NCI-H1417 treated with DMSO at 0.1 percent for 48 hours (cell line): ENCODE data around the gene NEIL3.

ENCODE experiments used
- DNase-seq: peaks from one replicate; lab custom pipeline; 2025; lab: John Stamatoyannopoulos, UW

The NEIL3 gene

DNA sequence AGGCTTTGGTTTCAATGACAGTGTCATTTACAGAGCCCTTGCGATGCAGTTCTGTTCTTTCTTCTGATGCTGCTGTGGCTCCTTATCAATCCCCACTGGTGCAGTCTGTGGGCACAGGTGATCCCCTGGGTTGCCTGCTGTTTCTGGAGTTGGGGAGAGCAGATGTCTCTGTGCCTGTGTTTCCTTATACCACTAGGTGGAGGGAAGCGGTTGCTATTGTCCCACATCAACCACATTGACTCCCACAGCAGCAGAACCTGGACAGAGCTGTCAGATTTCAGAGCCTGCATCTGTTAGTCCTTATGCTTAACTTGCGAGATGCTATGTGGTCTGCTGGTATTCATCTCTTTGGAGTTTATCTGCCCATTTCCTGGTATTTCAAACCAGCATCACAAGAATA is 57.7 kb downstream of the NEIL3 start:
- DNase-seq = no peak

DNA sequence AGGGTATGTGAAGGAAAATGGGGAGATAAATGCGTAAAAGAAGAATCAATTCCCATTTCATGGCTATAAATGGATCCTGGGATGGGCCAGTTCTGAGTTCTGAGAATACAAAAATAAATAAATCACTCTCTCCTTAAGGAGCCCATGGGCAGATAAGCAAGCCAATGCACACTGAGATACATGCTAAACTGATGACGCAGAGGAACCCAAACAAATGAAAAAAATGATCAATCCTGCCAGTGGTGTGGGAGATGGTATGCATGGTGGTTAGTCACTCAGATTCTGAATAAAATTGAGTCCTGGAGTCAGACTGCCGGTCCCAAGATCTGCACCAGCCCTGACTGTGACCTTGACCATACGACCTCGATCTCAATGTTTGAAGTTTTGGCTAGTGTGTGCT is 59.7 kb downstream of the NEIL3 start:
- no peak for DNase-seq

DNA sequence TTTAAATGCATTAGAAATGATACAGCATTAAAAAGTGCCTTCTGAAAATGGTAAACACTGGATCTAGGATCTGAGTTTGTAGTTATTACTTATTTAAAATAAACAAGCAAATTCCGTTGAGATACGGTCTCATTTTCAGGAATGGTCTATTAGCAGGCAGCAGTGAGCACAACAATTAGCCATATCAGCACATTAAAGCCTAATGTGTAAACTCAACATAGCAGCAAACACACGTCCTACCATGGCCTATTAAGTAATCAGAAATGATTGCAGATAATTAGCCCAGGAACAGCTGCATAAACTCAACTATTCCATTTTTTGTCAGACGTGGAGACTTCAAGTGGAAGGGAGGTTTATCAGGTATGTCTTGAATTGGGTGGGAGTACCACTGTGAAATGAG is 61.8 kb downstream of the NEIL3 start:
- DNase-seq = peak; percentile 78

DNA sequence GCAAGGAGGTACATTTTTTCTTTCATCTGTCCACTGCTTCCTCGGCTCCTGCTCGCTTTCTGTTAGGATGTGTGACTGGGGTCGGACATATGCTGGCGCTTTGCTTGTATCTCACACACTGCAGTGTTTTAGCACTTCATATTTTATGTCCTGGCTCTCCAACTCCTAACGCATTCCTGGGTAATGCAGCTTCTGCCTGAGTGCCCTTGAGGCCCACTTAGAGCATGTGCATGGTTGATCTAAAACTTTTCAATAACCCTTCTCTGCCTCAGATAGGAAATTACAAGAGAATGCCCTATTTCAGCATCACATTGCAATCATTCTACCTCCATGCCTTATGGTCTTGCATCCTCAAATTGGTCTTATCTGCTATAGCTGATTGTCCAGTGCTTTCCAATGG is 65.3 kb downstream of the NEIL3 start:
- no peak for DNase-seq

DNA sequence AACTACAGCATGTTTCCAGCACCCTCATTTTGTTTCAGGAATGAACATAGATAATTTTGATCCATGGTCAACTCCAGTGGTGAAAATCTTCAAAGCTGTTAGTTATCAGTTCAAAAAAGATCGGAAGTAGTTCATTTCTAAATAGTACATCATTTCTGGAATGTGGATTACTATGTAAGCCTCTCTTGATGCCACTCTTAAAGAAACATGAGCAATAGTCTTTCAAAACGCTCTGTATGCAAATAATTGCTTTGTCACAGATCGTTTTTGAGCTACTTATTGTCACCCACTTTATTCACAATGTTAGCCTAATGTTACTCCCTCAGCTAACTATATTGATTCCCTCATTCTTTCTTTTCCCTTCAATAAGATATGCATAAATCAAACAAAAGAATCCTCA is 65.7 kb downstream of the NEIL3 start:
- DNase-seq = no peak

DNA sequence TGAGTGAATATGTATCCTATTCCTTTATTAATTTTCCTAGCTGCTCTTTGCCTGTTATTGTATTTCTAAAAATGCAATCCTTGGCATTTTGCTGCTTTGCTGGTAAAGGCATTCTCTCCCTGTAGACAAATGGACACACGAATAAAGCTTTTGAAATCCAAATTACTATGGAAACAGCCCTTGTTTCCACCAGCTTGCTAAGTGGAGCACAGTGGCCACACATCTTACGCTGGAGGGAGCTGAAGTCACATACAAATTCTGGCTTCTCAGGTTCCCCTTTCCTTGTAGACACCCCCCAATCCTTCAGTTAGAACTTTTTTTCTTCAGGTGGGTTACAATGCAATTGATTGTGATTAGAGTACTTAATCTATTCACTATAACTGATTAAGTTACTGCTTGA is 66.3 kb downstream of the NEIL3 start:
- DNase-seq = no peak

DNA sequence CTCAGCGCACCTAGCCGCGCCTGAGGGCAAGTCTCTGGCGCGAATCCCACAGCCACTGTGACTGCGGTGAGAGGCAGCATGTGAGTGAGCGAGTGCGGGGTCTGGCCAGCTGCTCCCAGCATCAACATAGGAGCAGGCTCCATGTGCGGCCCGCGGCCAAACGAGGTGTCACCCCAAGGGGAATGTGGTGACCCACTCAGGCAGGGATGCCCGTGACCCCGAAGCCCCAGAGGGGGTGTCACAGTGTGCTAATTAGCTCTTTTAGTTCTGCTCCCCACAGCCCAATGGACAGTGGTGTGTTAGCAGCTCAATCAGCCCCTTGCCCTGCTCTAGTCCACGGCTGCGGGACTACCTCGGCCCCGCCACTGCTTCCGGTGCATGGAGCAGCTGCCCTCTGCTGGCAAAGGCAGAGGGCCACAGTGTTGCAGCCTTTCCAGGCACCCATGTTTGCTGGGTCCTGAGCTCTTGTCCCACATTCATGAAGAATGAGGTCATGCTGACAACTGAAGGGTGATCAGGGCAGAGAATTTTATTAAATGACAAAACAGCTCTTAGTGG is 71.1 kb downstream of the NEIL3 start:
- no peak for DNase-seq

DNA sequence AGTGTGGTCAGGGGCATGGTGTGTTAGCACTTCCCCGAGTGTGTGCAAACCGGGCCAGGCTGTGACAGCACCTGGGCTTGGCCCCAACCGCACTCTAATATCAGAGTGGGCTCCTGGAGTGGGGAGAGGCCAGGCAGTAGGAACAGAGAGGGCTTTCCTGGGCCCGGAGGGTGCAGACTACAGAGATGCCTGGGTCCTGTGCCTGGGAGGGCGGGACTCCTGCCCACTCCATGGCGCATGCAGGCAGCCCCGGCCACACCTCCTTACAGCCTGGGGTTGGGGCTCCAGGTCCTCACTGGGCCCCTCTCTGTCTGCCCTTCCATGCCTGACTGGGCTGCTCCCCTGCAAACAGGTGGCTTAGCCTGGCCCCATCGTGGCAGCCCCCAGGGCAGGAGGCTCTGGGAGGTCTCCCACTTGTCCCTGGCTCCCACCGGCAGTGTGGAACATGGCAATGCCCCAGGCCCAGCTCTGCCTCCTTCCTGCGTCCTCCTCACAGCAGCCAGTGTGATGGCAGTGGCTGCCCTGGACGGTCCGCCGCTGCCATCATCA is 72.2 kb downstream of the NEIL3 start:
- no peak for DNase-seq

DNA sequence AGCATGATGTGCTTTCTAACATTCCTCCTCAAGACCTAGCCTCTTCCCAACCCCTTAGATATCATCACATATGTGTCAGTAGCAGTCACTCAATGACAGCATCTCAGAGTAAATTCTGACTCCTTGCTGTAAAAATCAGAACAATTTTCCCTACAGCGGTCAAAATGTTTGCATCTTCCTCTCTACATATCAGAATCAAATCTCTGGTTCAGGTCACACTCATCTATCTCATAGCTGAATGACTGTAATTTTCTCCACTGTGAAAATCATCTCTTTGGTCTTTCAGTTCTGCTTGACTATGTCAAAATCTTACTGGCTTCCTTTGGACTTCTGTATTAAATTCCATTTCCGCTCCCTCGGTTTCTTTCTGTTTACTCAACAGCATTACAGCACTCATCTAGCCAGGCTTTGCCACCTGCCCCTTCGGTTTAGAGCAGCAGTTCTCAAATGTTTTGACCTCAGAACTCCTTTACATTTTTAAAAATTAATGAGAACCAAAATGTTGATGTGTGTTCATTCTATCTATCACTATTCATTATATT is 75.3 kb downstream of the NEIL3 start:
- no peak for DNase-seq

DNA sequence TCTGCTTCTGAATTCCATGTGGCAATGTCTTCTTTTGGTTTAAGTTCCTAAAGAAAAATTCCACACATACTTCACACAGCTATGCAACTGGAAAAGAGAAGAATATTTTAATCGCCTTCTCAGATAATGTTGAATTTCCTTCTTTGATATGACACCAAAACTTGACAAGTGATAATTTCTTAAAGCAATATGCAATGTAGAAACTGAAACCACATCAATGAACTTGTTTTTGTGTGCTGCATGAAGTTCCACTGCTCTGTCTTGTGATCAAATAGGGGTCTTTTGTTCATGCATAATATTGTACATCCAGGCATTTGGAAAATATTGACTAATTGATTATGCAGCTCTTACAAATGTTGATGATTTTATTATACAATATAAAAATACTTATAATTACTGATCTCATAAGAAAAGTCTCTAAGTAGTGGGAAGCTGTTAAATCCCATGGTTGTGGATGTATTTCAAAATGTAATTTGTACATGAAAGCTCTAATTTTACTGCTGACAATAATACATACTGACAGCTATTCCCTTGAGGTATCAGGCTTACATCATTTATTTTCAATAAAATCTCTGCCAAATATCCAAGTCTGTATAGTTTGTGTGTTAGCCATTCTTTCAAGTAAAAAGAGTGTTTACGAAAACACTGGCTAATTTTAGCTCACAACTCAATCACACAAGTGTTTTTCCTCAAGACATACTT is 76.1 kb downstream of the NEIL3 start:
- DNase-seq = no peak

DNA sequence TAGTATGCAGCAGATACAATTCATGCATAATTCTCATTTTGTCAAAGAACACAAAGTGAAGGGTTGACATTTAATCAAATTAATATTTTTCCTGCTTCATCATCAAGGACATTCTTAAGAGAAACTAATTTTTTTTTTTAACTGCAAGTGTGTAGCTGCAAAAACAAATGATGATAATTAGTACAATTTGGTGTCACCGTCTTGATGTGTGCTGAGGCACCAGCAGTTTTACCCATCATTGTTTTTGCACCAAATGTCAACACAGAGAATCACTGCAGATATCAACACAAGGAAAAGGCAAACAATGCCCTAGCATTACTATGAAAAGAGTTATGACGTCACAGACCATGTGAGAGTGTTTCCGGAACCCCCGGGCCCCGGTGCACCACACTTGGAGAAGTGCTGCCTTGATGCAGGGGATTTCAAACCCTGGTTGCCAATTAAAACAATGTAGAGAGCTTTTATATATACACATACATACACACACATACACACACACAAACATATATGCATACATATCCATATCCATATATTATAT is 76.7 kb downstream of the NEIL3 start:
- no peak for DNase-seq

DNA sequence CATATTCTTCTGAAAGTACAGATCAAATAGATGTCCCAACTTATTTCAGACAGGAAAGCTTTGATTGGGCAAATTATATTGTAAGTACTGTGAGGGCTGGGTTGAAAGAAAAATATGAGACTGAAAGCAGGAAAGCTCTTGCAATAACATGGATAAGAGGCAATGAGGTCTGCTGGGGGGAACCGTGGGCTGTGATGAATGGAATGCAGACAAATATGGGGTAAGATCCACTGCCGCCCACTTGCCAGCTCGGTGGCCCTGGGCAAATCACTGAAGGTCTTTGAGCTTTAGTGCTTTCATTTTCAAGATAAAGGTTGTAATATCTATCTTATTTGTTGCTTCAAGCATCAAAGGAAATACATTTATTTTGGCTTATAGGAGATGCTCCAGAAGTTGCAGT is 81.6 kb downstream of the NEIL3 start:
- DNase-seq = no peak

DNA sequence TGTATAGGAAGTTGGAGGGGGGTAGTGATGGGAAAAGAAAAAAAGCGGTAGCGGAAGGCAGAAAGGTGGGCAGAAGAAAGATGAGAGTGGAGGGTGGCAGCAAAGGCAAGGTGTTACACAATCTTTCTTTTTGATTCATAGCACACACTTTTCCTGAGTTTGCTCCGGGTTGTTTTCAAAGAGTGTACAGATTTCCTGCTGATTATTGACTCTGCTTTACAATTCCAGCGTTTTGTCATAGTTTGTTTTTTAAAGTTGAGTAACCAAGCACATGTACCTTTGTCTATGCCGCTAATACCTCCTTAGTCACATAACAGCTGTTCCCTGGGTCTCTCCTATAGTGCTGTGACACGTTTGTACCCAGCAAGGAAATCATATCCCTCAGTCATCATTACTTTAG is 82.3 kb downstream of the NEIL3 start:
- DNase-seq = no peak

DNA sequence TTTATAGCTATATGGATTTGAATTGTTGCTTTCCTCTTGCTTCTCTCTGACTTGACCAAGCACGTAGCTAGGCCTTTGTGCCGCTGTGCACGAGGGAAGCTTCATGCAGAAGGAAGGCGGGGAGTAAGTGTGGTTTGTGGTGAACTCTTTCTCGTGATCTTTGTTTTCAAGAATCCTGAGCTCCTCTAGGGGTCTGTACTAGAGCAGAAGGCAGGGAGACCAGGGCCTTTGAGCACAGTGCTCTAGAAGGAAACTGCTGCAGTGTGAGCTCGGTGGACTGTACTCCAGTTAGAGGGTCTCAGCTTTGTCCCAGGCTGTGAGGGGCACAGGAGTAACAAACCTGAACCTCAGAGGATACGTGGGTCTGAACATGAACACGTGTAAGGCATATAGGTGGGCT is 83.6 kb downstream of the NEIL3 start:
- DNase-seq = no peak

DNA sequence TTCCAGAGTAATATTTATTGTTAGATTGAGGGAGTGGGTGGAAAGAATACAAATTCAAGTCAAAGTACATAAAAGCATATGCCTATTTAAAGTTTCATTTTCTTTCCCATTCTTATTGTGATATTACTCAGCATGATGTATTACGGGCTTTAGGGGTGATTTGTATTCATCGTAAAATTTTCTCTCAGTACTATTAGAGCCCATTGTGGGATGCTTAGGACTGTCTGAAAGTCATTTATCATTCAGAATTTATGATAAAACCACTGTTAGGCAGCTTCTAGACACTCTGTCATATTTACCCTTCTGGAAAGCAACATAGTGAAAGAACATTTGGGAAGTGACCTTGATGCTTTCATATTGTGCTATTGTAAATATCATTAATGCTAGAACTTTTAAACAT is 86.7 kb downstream of the NEIL3 start:
- DNase-seq = no peak

DNA sequence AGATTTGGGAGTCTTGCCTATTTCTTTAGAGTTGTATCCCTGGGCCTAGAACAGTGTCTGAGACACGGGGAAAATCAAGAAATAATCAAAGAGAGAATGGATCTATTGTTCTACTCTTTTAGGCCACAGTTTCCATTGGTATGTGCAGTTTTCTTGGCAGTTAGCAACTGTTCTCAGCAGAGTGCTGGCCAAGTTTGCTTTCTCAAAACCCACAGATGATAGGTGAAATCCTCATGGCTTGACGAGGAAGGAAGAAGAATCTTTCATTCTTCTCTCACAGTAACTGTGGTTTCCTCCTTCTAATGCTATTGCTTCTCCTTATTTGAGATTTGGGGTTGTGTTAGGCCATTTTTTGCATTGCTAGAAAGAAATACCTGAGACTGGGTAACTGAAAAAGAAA is 90.4 kb downstream of the NEIL3 start:
- DNase-seq = no peak

DNA sequence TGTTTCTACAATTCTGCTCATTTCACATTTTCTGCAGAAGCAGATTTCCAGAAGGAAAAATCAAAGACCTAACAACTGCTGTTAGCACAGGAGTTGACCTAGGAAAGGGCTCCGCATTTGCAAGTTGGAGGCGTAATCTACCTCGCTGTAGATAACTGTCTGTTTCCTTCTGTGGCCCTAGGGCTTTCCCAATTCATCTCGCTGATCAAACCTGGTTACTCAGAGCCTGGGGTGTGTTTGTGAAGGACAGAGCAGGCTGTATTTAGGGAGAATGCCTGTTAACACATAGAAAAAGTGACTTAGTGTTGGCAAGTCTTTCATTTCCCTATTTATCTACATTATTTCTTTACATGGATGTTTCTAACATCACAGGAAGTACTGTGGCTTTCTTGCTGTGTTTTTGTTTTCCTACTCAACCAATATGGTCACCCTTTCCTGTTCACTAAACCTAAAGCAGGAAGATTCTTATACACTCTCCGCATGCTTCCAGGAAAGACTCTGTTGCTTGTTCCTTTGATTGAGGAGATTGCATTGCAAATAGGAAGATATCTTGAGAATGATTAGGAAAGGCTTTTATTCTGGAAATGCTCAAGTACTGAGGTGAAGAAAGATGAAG is 92.1 kb downstream of the NEIL3 start:
- DNase-seq = no peak

DNA sequence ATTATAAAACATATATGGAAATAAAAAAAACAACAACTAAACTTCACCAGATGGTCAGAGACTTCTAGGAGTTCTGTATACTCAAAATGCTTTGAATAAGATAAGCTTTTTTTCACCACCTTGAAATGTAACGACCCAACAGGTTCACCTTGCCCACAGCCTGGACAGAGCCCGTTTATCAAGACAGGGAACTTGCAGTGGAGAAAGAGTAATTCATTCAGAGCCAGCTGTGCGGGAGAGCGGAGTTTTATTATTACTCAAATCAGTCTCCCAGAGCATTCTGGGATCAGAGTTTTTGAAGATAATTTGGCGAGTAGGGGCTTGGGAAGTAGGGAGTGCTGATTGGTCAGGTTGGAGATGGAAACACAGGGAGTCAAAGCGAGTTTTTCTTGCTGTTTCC is 94.1 kb downstream of the NEIL3 start:
- no peak for DNase-seq

DNA sequence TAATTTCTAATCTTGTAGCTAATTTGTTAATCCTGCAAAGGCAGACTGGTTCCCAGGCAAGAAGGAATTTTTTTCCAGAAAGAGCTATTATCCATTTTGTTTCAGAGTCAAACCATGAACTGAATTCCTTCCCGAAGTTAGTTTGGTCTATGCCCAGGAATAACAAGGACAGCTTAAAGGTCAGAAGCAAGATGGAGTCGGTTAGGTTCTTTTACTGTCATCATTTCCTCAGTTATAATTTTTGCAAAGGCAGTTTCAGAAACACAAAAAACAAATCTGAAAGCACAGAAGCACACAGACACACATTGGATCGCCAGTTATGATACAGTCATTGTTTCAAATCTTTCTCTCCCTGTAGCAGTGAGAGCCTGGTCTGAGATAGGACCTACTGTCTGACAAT is 94.7 kb downstream of the NEIL3 start:
- DNase-seq = no peak

DNA sequence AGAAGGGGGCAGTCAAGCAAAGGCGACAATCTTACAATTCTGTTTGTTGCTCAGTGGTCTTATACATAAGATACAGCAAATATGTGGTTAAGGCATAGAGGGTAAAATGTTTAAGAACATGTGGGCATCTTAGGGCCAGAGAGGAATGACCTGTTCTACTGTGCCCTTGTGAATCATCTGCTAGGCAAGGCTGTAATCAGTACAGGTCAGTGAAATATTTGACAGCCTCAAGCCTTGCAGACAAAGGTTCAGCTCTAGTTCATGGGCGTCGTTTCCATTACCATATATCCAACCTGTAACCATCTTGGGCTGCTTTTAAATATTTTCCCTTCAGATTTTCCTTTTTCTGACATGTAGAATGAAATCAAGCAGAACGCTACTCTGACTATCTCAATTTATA is 95.3 kb downstream of the NEIL3 start:
- no peak for DNase-seq

DNA sequence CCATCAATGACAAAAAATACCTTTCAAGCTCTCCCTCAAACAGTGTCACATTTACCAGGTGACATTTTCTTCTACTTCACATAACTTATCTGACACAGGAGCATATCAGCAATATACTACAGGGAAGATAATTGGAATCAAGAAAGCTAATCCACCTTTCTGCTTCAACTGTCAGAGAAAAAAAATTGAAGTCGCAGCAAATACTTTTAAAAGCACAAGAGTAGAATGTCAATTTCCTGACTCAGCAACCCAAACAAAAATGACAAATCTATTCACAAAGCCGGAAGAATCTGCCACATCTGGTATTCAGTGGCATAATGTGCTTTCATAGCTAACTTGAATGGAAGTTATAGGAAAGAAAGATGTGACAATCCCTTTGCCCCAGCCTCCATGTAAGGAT is 95.8 kb downstream of the NEIL3 start:
- no peak for DNase-seq

DNA sequence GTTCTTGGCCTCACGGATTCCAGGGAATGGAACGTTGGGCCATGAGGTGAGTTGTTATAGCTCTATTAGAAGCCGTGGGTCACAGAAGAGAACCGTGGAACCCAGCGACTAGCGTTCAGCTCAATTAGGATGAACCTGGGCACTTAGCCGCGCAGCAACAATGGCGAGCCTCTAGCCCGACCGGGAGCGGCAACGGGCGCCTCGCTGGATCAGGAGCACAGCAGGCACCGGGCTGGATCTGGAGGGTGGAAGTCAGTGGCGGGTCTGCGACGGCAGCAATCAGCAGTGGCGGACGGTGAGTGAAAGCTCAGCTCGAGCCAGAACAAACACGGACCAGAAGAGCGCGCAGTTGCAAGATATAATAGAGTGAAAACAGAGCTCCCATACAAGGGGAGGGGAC is 98.3 kb downstream of the NEIL3 start:
- DNase-seq = no peak

DNA sequence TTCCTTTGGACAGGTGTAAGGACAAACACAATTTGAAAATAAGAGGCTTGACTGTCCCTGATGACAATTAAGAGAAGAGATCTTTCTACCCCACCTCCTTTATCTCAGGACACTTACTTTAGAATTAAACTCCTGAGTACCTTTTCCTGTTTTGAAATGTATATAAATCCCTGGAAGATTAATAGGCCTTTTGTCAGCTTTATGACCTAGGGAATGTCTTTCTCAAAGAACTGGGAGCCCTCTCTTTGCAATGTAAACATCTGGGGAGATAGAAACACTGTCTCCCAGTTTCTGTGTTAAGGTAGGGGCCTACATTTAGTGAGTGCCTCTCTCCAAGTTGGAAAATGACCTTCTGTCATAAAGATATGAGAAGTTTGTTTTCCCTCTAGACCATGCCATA is 100.9 kb downstream of the NEIL3 start:
- peak; percentile 5 for DNase-seq
